ENCODE data around the gene ZNF217. TPM values are rescaled to one million over a fixed set of nuclear protein-coding genes. Genes with fewer than 3 reads are reported as not detected.
"Not testable (repeated sequence)": the region's sequence is repeated elsewhere in the genome, so short reads cannot be mapped to it uniquely, and the experiment has no call there.

Gene ZNF217
- total and polyA plus RNA-seq, 2 donors (not counting 1 experiment from before 2014, with no cell fraction given): 14.5 to 22.0 TPM

- no peak overlapping the region for H3K27ac ChIP-seq (ENCODE audit: insufficient read depth, low read length)
- no peak overlapping the region for H3K4me3 ChIP-seq (replicated peaks in 1 of 4; ENCODE audit: control extremely low read depth in 1 of 4, insufficient read depth in 1 of 4, low read depth in 3 of 4, low read length in 4 of 4)
- H2AFZ ChIP-seq (ENCODE audit: low read length): no peak overlapping the region
- H3K79me2 ChIP-seq (ENCODE audit: control insufficient read depth, insufficient read depth, low read length): peaks cover under 1% of the 10 kb centered on the region
- no peaks in the 10 kb centered on the region for H3K9me3 ChIP-seq (ENCODE audit: control insufficient read depth, insufficient read depth, low read depth, low read length)
- no peak for TF ChIP-seq CTCF (conservative IDR thresholded peaks at IDR 0.05 in 1 of 2, IDR thresholded peaks at IDR 0.05 in 1 of 2; ENCODE audit: low read depth in 1 of 2, low read length in 2 of 2)
- TF ChIP-seq EZH2 (IDR thresholded peaks at IDR 0.05; ENCODE audit: low read length, missing control alignments): no peak
- H3K36me3 ChIP-seq (ENCODE audit: control insufficient read depth, insufficient read depth, low read length): no peaks in the 10 kb centered on the region
- no peak for DNase-seq (ENCODE audit: low read depth in 2 of 2)
- H3K4me1 ChIP-seq (ENCODE audit: control insufficient read depth, extremely low read depth, insufficient read depth, low read length): peaks cover 2% of the 10 kb centered on the region
- no peaks in the 10 kb centered on the region for H3K27me3 ChIP-seq (ENCODE audit: control insufficient read depth, insufficient read depth, low read length)
- H3K9ac ChIP-seq (ENCODE audit: insufficient read depth, low read length): no peak overlapping the region
- H4K20me1 ChIP-seq (ENCODE audit: control insufficient read depth, extremely low read depth, insufficient read depth, low read length): no peaks in the 10 kb centered on the region
- no peak overlapping the region for H3K4me2 ChIP-seq (ENCODE audit: extremely low read depth, insufficient read depth, low read length)
Observed at GRCh38 chr20:53598140-53599043, 4.8 kb upstream of the ZNF217 start.

GRCh38 chr20:53597521-53598120 lies 4.0 kb upstream of the ZNF217 start:
- TF ChIP-seq CTCF (conservative IDR thresholded peaks at IDR 0.05 in 1 of 2, IDR thresholded peaks at IDR 0.05 in 1 of 2; ENCODE audit: low read depth in 1 of 2, low read length in 2 of 2): no peak
- TF ChIP-seq EZH2 (IDR thresholded peaks at IDR 0.05; ENCODE audit: low read length, missing control alignments): no peak
- peaks cover 5% of the 10 kb centered on the region for H3K79me2 ChIP-seq (ENCODE audit: control insufficient read depth, insufficient read depth, low read length)
- H3K36me3 ChIP-seq (ENCODE audit: control insufficient read depth, insufficient read depth, low read length): no peaks in the 10 kb centered on the region
- peaks cover 2% of the 10 kb centered on the region for H3K4me1 ChIP-seq (ENCODE audit: control insufficient read depth, extremely low read depth, insufficient read depth, low read length)
- no peaks in the 10 kb centered on the region for H3K27me3 ChIP-seq (ENCODE audit: control insufficient read depth, insufficient read depth, low read length)
- H4K20me1 ChIP-seq (ENCODE audit: control insufficient read depth, extremely low read depth, insufficient read depth, low read length): no peaks in the 10 kb centered on the region
- no peak overlapping the region for H3K27ac ChIP-seq (ENCODE audit: insufficient read depth, low read length)
- DNase-seq (ENCODE audit: low read depth in 2 of 2): no peak
- no peak overlapping the region for H3K4me3 ChIP-seq (replicated peaks in 1 of 4; ENCODE audit: control extremely low read depth in 1 of 4, insufficient read depth in 1 of 4, low read depth in 3 of 4, low read length in 4 of 4)
- no peaks in the 10 kb centered on the region for H3K9me3 ChIP-seq (ENCODE audit: control insufficient read depth, insufficient read depth, low read depth, low read length)
- no peak overlapping the region for H3K4me2 ChIP-seq (ENCODE audit: extremely low read depth, insufficient read depth, low read length)
- H2AFZ ChIP-seq (ENCODE audit: low read length): no peak overlapping the region
- no peak overlapping the region for H3K9ac ChIP-seq (ENCODE audit: insufficient read depth, low read length)

GRCh38 chr20:53597030-53597482 lies 3.4 kb upstream of the ZNF217 start:
- DNase-seq (ENCODE audit: low read depth in 2 of 2): no peak
- peak overlapping the region; percentile 46 for H3K4me2 ChIP-seq (ENCODE audit: extremely low read depth, insufficient read depth, low read length)
- no peak for TF ChIP-seq CTCF (conservative IDR thresholded peaks at IDR 0.05 in 1 of 2, IDR thresholded peaks at IDR 0.05 in 1 of 2; ENCODE audit: low read depth in 1 of 2, low read length in 2 of 2)
- no peak for TF ChIP-seq EZH2 (IDR thresholded peaks at IDR 0.05; ENCODE audit: low read length, missing control alignments)

GRCh38 chr20:53596189-53597001 lies 2.8 kb upstream of the ZNF217 start:
- H3K9me3 ChIP-seq (ENCODE audit: control insufficient read depth, insufficient read depth, low read depth, low read length); H3K36me3 ChIP-seq (ENCODE audit: control insufficient read depth, insufficient read depth, low read length); H4K20me1 ChIP-seq (ENCODE audit: control insufficient read depth, extremely low read depth, insufficient read depth, low read length); H3K9ac ChIP-seq (ENCODE audit: insufficient read depth, low read length); H3K4me1 ChIP-seq (ENCODE audit: control insufficient read depth, extremely low read depth, insufficient read depth, low read length); H3K27me3 ChIP-seq (ENCODE audit: control insufficient read depth, insufficient read depth, low read length); H2AFZ ChIP-seq (ENCODE audit: low read length): not testable (repeated sequence)
- DNase-seq (ENCODE audit: low read depth in 2 of 2): peak in 1 of 2 donors; percentile 64
- H3K79me2 ChIP-seq (ENCODE audit: control insufficient read depth, insufficient read depth, low read length): peaks cover 16% of the 10 kb centered on the region
- H3K4me3 ChIP-seq (replicated peaks in 1 of 4; ENCODE audit: control extremely low read depth in 1 of 4, insufficient read depth in 1 of 4, low read depth in 3 of 4, low read length in 4 of 4): peak overlapping the region in 2 of 4 experiments; percentile 5 to 29
- peak overlapping the region; percentile 49 for H3K27ac ChIP-seq (ENCODE audit: insufficient read depth, low read length)
- peak overlapping the region; percentile 41 for H3K4me2 ChIP-seq (ENCODE audit: extremely low read depth, insufficient read depth, low read length)

More at GRCh38 chr20:53597030-53597482, 3.4 kb upstream of the ZNF217 start:
- H3K9ac ChIP-seq (ENCODE audit: insufficient read depth, low read length): no peak overlapping the region
- H3K27me3 ChIP-seq (ENCODE audit: control insufficient read depth, insufficient read depth, low read length): no peaks in the 10 kb centered on the region
- peaks cover 2% of the 10 kb centered on the region for H3K4me1 ChIP-seq (ENCODE audit: control insufficient read depth, extremely low read depth, insufficient read depth, low read length)
- peak overlapping the region; percentile 35 for H2AFZ ChIP-seq (ENCODE audit: low read length)
- peaks cover 10% of the 10 kb centered on the region for H3K79me2 ChIP-seq (ENCODE audit: control insufficient read depth, insufficient read depth, low read length)
- no peaks in the 10 kb centered on the region for H3K9me3 ChIP-seq (ENCODE audit: control insufficient read depth, insufficient read depth, low read depth, low read length)
- H3K27ac ChIP-seq (ENCODE audit: insufficient read depth, low read length): no peak overlapping the region
- H3K4me3 ChIP-seq (replicated peaks in 1 of 4; ENCODE audit: control extremely low read depth in 1 of 4, insufficient read depth in 1 of 4, low read depth in 3 of 4, low read length in 4 of 4): no peak overlapping the region
- H3K36me3 ChIP-seq (ENCODE audit: control insufficient read depth, insufficient read depth, low read length): no peaks in the 10 kb centered on the region
- H4K20me1 ChIP-seq (ENCODE audit: control insufficient read depth, extremely low read depth, insufficient read depth, low read length): no peaks in the 10 kb centered on the region

Measured in fibroblast of lung (primary cell).